Measurements from ENCODE around the gene RIPK1. TPM values are rescaled to one million over a fixed set of nuclear protein-coding genes. Genes with fewer than 3 reads are reported as not detected.

The RIPK1 gene
- total RNA-seq, 1 donor from 2014 or later: 48.9 TPM

- no peak for DNase-seq (ENCODE audit: low read depth)
These were observed 16.8 kb downstream of the RIPK1 start for GRCh38 chr6:3085074-3085473.

GRCh38 chr6:3086282-3086946 is 18.1 kb downstream of the RIPK1 start:
- DNase-seq (ENCODE audit: low read depth): no peak

DNA sequence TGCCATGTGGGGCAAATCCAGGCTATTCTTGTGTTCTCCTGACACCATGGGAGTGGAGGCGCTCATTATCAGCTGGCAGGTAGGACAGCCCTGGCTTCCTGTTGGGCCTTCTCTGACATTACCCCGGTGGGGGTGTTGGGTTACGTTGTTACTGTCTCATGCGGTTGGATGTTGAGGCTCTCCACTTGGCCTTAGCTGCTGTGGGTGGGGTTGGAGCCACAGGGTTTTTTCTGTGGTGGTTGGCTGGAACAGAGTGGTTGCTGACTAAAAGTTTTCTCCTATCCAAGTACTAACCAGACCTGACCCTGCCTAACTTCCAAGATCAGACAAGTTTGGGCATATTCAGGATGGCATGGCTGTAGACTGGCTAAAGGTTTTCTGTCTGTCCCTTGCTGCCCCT is 20.2 kb downstream of the RIPK1 start:
- no peak for DNase-seq (ENCODE audit: low read depth)

GRCh38 chr6:3088968-3089367 is 20.7 kb downstream of the RIPK1 start:
- DNase-seq (ENCODE audit: low read depth): no peak

DNA sequence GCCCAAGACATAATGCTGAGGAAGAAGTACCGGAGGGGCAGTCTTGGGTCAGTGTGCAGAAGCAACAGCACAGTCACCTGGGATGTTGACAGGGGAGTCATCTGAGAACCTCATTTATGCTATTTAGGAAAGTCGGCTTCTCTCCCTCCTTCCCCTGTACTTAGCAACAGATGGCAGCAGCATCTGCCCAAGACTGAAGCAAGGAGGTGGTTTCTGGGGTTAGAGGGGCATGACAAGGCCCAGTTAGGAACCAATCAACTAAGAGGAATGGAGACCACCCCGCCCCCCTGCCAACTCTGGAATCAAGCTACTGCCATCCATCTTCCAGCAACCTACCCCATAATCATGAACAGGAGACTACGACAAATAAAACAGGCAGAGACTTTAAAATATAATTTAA is 21.7 kb downstream of the RIPK1 start:
- no peak for DNase-seq (ENCODE audit: low read depth)

- no peak for DNase-seq (ENCODE audit: low read depth)
These were observed 26.5 kb downstream of the RIPK1 start for GRCh38 chr6:3094815-3095214.

DNA sequence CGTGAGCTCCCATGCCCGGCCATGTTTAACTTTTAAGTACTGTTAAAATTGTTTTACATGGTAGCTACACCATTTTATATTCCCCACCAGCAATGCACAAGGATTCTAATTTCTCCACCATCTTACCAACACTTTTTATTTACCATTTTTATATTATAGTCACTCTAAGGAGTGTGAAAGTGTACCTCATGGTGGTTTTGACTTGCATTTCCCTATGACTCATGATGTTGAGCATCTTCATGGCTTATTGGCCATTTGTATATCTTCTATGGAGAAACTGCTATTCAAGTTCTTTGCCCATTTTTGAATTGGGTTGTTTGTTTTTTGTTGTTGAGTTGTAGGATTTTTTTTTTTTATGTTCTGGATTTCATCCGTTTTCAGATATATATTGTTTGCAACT is 34.6 kb downstream of the RIPK1 start:
- no peak for DNase-seq (ENCODE audit: low read depth)

DNA sequence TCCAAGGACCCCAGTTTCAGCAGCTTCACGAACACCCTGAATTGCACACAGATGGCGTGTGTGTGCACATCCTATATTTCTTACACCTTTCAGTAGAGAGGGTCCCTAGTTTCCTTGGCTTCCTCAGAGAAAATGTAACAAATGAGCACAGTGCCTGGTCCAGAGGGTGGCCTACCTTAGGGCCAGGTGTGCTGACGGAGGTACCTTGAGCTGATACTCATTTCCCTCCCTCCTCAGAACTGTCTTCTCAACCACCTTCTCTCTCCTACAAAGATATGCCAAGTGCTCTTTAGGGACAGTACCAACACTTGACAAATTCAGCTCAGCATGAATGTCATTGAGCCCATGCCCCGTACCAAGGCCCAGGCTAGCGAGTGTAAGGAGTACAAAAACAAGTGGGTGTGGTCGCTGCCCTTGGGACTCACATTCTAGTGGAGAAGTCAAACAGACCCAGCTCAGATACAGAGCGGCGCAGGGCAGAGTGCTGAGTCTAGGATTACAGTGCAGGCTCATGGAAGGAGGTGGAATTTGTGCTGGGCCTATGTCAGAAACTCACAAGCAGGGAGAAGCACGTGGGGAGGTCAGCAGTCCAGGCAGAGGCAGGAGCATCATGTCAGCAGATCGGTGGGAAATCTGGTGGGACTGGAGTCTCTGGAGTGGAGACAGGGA is 40.6 kb downstream of the RIPK1 start:
- DNase-seq (ENCODE audit: low read depth): no peak

GRCh38 chr6:3109761-3110160 is 41.5 kb downstream of the RIPK1 start:
- DNase-seq (ENCODE audit: low read depth): no peak

- DNase-seq (ENCODE audit: low read depth): no peak
These were observed 46.1 kb downstream of the RIPK1 start for GRCh38 chr6:3114377-3114776.

DNA sequence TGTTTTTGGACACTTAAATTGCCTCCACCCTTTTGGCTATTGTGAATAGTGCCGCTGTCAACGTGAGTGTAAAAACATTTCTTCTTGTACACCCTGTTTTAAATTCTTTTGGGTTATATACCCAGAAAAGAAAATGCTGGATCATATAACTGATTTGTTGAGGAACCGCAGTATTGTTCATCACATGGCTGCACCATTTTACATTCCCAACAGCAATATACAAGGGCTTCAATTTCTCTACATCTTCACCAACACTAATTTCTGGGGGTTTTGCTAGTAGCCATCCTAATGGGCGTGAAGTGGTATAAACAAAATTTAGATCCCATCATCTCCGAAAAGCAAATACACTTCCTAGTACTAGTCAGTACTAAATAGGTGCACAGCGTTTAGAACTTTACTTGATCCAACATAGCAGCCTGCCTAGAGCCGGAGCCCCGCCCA is 49.6 kb downstream of the RIPK1 start:
- peak; percentile 54 for DNase-seq (ENCODE audit: low read depth)

- DNase-seq (ENCODE audit: low read depth): peak; percentile 75
These were observed 50.2 kb downstream of the RIPK1 start, which contains the start of gene BPHL for GRCh38 chr6:3118353-3119039. Gene BPHL, plus strand, starts transcription at chr6:3118711. Its CDS starts 30 bp downstream, at chr6:3118741.

DNA sequence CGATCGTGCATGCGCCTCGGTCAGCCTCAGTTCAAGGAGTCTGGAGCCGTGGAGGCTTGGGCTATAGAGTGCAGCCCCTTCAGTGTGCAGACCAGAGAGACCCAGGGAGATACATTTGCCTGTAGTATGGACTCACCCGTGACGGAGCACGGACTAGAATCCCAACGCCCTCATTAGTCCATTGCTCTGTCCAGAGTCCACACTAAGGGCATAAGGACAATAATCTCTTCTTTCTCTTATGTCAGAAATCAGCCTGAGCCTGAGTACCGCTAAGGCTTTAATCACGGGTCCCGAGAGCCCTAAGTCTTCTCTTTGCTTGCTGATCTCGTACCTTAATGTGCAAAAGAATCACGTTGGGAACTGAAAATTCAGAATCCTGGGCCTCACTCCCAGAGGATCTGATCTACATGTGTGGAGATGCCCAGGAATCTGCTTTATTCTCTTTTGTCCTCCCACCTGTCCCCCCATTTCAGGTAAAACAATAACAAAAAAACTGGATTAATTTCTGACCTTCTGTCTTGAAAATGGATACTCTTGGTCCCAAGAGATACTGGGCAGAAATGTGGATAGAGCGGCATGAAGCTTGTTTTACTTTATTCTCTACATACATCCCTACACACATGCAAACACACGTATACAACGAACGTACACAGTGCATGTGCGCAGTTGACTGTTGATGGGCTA is 50.9 kb downstream of the RIPK1 start:
- DNase-seq (ENCODE audit: low read depth): peak; percentile 32

- DNase-seq (ENCODE audit: low read depth): no peak
These were observed 52.4 kb downstream of the RIPK1 start for GRCh38 chr6:3120765-3121089.

- no peak for DNase-seq (ENCODE audit: low read depth)
These were observed 54.5 kb downstream of the RIPK1 start for GRCh38 chr6:3122823-3123182.

DNA sequence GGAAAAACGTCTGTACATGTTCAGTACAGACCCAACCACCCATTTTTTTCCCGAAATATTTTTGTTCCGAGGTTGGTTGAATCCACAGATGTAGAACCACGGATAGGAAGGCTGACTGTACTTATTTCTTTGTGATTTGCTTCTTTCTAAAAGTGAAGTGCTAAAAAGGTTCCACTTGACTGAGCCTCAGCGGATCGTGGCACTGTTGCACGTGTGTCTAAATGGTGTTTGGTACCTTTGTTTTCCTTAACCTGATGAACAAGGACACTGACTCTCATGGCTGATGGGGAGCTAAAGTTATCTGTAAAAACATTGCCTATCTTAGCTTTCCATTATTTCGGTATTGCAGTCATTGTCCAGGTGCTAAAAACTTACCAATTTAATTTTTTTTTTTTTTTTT is 56.4 kb downstream of the RIPK1 start:
- no peak for DNase-seq (ENCODE audit: low read depth)

GRCh38 chr6:3125815-3126214 is 57.5 kb downstream of the RIPK1 start:
- no peak for DNase-seq (ENCODE audit: low read depth)

GRCh38 chr6:3128356-3129108 is 60.2 kb downstream of the RIPK1 start:
- no peak for DNase-seq (ENCODE audit: low read depth)

DNA sequence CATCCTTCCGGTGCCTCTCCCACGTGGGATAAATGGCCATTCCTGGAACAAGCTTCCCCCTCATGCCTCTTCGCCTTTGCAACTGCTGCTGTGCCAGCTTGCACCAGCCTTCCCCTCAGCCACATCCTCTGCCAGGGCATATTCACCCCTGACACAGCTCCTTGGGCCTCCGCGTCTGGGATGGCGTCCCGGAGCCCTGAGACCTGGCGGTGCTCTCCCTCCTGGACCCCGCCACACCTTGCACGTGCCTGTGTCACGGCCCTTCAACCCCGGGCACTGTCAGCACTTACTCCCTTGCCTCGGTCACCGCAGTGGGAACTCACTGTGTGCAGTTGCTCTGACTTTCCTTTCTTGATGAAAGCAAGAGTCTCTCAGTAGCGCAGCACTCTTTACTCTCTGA is 63.4 kb downstream of the RIPK1 start:
- DNase-seq (ENCODE audit: low read depth): no peak

DNA sequence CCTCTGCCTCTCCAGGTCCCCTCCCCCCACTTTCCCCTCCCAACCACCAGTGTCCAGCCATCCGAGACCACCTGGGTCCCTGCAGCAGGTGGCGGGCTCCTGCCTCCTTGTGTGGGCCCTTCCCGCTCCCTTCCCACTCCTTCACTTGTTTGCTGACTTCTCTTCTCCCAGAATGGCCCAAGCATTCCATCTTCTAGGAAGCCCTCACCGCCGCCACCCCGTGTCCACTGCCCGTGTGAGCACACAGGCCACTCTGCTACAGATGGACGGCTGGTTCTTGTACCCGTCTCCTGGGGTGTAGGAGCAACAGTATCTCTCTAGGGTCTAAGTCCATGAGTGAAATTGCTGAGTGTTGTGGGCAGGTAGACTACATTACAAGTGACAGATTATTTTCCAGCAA is 65.2 kb downstream of the RIPK1 start:
- DNase-seq (ENCODE audit: low read depth): no peak

DNA sequence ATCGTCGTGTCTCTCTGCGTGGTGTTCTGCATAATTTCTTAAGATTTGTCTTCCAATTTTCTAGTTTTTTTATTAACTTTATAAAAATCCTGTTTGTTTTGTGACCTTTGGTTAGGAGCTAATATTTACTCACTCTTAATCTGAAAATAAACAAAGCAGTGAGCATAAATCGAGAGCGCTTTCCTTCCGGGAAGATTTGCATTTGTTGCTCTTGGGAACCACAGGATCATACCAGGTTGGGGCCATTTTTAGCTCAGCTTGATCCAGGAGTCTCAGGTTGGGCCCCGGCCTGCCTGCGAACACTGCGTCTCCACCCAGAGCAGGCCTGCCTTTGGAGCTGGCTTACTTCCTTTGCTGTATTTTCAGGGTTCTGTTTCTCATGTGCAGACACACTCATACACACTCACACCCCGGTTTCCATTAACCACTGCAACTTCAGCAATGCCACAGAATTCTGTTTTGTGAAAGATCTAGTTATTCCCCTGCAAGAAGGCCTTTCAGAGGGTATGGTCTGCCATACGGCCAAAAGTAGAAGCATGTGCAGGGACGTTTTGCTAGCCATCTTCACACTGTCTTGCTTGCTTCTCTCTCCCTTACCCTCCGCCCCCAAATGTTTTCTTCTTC is 67.5 kb downstream of the RIPK1 start:
- DNase-seq (ENCODE audit: low read depth): no peak
